Measurements from ENCODE around the gene C1orf21.

C1orf21 gene

GRCh38 chr1:184524248-184524647 is 137.4 kb downstream of the C1orf21 start:
- DNase-seq, result no peak
- no peak for TF ChIP-seq POLR2A (IDR thresholded peaks at IDR 0.05; ENCODE audit: low read length)

DNA sequence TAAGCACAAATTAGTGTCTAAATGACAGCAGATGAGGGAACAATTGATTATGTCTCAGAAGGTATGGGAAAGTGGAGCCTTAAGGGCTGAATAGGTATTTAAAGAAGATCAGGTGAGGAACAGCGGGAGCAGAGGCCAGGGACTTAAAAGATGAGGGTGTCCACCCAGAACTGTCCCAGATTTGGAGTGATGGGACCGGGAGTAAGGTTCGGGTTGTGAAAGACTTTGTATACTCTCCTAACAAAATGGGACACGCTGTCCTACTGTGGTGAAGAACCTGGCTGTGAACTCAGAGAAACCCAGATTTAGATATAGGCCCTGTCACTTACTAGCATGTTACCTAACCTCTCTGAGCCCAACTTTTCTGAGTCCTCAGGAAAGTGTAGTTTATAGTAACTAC is 140.6 kb downstream of the C1orf21 start:
- no peak for DNase-seq
- TF ChIP-seq GATA1 (IDR thresholded peaks at IDR 0.05; ENCODE audit: low read depth, low read length) (no peak), POLR2A (IDR thresholded peaks at IDR 0.05; ENCODE audit: low read length) (no peak)

- no peak for TF ChIP-seq POLR2A (IDR thresholded peaks at IDR 0.05; ENCODE audit: low read length)
- no peak for TF ChIP-seq GATA1 (IDR thresholded peaks at IDR 0.05; ENCODE audit: low read depth, low read length)
- no peak for DNase-seq
Observed at GRCh38 chr1:184530226-184530625, 143.4 kb downstream of the C1orf21 start.

- TF ChIP-seq POLR2A (IDR thresholded peaks at IDR 0.05; ENCODE audit: low read length) (no peak), GATA1 (IDR thresholded peaks at IDR 0.05; ENCODE audit: low read depth, low read length) (no peak)
- DNase-seq, result no peak
Observed at GRCh38 chr1:184531296-184531695, 144.5 kb downstream of the C1orf21 start.

DNA sequence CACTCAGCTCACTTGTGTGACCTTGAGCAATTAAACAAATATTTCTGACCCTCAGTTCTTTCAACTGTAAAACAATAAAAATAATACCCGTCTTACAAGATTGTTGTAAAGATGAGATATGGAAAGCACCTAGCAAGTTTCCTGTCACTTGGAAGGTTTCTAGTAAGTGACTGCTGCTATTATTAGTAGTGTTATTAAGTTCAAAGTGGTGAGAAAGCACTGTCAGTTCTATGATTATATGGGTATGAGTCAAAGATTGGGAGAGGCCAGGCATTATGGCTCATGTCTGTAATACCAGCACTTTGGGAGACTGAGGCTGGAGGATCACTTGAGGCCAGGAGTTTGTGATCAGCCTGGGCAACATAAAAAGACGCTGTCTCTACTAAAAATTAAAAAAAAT is 145.4 kb downstream of the C1orf21 start:
- DNase-seq, result no peak
- TF ChIP-seq POLR2A (IDR thresholded peaks at IDR 0.05; ENCODE audit: low read length) (no peak), GATA1 (IDR thresholded peaks at IDR 0.05; ENCODE audit: low read depth, low read length) (no peak)

DNA sequence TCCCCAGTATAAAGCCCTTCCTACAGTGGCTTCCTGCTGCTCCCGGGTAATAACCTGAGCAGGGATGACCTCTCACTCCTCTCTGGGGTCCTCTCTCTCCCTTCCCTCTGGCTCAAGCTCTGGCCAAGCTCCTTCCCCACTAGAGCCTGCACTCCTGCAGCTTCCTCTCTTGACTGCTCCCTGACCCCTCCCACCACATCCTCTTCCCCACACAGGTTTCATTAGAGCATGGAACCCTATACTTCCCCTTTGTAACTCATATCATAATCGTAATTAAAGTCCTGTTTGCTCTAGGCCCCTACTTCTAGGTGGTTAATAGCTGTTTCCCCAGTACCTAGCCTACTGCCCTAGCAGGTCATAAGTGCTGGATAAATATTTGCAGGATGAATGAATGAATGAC is 146.2 kb downstream of the C1orf21 start:
- no peak for TF ChIP-seq GATA1 (IDR thresholded peaks at IDR 0.05; ENCODE audit: low read depth, low read length)
- no peak for TF ChIP-seq POLR2A (IDR thresholded peaks at IDR 0.05; ENCODE audit: low read length)
- DNase-seq, result no peak

DNA sequence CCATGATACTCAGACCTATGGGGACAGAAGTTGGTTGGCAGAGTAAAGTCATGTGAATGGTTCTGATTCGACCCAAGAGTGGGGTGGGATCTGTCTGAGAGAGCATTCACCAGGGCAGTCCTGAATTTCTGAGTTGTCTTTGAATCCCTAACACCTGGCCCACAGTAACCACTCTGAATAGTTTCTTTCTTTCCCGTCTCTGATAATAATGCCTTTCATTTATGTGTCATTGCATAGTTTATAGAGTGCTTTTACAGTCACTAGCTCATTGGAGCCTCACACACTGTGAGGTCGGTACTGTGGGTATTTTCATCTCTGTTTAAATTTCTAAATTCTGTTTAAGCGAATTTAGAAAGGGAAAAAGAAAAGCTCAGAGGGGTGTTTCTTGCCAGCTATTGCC is 147.1 kb downstream of the C1orf21 start:
- no peak for DNase-seq
- TF ChIP-seq GATA1 (IDR thresholded peaks at IDR 0.05; ENCODE audit: low read depth, low read length) (no peak), POLR2A (IDR thresholded peaks at IDR 0.05; ENCODE audit: low read length) (no peak)

- no peak for DNase-seq
- TF ChIP-seq GATA1 (IDR thresholded peaks at IDR 0.05; ENCODE audit: low read depth, low read length) (no peak), POLR2A (IDR thresholded peaks at IDR 0.05; ENCODE audit: low read length) (no peak)
Observed at GRCh38 chr1:184534690-184535089, 147.9 kb downstream of the C1orf21 start.

DNA sequence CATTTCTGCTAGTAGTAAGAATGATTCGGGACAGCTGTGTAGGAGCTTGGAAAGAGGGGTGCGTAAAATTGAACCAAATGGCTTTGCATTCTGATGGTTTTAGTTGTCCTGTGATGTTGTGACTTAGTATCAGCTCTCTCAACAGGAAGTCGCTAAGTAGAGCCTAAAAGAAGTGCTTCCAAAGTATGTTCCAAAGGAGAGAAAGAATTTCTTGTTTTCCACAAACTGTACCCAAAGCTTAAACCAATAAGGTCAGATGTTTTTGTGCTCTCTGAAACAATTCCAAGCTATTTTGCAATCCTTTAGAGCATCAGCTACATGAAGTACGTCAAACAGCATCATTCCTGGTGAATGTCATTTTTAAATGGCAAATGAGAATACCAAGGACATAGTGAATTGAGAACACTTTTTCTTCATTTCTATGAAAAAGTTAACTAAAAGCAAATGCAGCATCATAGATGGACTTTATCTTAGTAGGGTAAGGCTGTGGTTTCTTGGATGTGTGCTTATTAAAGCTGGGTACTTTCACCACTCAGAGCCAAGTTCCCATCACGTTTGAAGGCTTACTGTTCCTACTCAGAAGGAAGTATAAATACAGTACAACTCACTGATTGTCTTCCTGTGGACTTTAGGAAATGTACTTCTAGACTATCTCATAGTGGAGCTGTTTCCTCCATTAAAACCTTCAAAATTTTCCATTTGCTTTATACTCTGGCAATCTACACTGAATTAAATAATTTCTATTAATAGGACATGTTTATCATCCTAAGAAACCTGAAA is 148.6 kb downstream of the C1orf21 start:
- DNase-seq, result no peak
- no peak for TF ChIP-seq GATA1 (IDR thresholded peaks at IDR 0.05; ENCODE audit: low read depth, low read length)

GRCh38 chr1:184536246-184536985 is 149.6 kb downstream of the C1orf21 start:
- no peak for DNase-seq
- TF ChIP-seq POLR2A (IDR thresholded peaks at IDR 0.05; ENCODE audit: low read length) (no peak), GATA1 (IDR thresholded peaks at IDR 0.05; ENCODE audit: low read depth, low read length) (no peak)

DNA sequence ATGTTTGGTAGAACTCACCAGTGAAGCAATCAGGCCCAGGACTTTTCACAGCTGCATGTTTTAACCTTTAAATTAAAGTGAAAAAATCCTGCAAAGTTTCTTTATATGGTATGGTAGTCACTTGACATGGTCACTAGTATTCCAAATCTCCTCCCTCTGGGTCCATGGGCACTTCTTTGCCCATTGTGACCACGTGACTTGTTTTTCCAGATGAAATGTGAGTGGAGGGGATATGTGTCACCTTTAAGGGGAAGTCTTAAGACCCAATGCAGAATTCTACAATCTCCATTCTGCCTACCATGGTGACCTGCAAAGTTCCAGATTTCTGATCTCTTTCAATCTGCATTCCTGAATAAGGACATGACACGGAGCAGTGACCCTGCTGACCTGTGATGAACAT is 152.8 kb downstream of the C1orf21 start:
- DNase-seq, result no peak
- TF ChIP-seq POLR2A (IDR thresholded peaks at IDR 0.05; ENCODE audit: low read length), result no peak

DNA sequence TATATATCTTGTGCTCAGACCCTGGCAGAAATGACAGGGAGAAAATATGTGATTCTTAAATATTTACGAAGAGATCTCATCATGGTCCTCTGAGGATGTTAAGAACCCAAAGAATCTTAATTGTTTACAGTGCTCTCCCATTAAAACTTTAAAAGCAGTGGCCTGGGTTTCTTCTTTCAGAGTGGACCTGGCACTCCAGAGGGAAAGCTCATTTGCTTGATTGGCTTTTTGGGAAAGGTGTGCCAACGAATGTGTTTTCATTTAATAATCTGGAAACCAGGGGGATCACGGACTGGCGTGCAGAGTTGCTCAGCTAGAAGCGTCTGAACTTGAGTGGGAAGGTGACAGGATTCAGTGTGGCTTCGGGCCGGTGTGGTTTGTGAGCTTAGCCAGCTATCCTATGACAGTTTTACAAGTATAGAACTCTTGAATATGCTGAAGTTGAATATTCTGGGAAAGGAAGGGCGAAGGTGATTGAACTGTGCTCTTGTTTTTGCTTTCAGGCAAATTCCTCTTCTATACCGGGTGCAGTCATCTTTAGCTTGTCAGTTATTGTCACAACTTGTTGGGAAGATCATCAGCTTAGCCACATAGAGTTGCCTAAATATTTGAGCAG is 154.8 kb downstream of the C1orf21 start:
- no peak for TF ChIP-seq POLR2A (IDR thresholded peaks at IDR 0.05; ENCODE audit: low read length)
- TF ChIP-seq GATA1 (IDR thresholded peaks at IDR 0.05; ENCODE audit: low read depth, low read length), result no peak
- DNase-seq, result no peak

DNA sequence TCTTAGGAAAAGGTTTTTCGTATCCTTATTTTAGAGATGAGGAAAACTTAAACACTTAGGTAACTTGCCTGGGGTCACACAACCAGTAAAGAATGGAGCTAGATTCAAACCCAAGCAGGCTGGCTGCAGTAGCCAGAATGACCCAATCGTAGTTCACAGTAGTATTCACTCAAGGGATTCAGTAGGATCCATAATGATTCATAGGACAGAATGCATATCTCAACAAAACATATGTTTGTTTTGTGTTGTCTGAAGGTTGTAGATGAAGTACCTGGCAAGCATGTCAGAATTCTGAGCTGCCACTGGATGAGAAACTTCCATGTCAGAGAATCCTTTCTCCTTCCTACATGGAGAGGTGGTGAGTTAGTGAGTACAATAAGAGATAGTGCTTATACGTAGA is 155.5 kb downstream of the C1orf21 start:
- no peak for TF ChIP-seq POLR2A (IDR thresholded peaks at IDR 0.05; ENCODE audit: low read length)
- TF ChIP-seq GATA1 (IDR thresholded peaks at IDR 0.05; ENCODE audit: low read depth, low read length), result no peak
- no peak for DNase-seq

GRCh38 chr1:184545601-184546000 is 158.8 kb downstream of the C1orf21 start:
- TF ChIP-seq POLR2A (IDR thresholded peaks at IDR 0.05; ENCODE audit: low read length) (no peak), GATA1 (IDR thresholded peaks at IDR 0.05; ENCODE audit: low read depth, low read length) (no peak)
- DNase-seq, result no peak

GRCh38 chr1:184552446-184552845 is 165.6 kb downstream of the C1orf21 start:
- DNase-seq, result no peak
- TF ChIP-seq GATA1 (IDR thresholded peaks at IDR 0.05; ENCODE audit: low read depth, low read length), result no peak
- TF ChIP-seq POLR2A (IDR thresholded peaks at IDR 0.05; ENCODE audit: low read length), result no peak
